MCF 10A (cell line): ENCODE results near the gene SPATA20. TPM values are rescaled to one million over a fixed set of nuclear protein-coding genes. Genes with fewer than 3 reads are reported as not detected.

ENCODE experiments used
- BruUV-seq: library from RNA; stranded (reverse); fragments of 400-500 nt; replicated peaks from 2 replicates; lab custom pipeline; 2021; lab: Mats Ljungman, UMichigan
- CTCF ChIA-PET: fragments of 300-600 bp; sonication (Branson Sonifier 250); formaldehyde crosslinking; extraction: SDS; loops from one replicate; lab custom pipeline; 2021; ENCODE audit warnings: antibody characterized with exemption, inconsistent platforms; lab: Yijun Ruan, JAX
- POLR2A ChIA-PET: fragments of 300-600, 350-650 bp; sonication (Branson Sonifier 250); formaldehyde crosslinking; extraction: SDS; loops from one replicate; lab custom pipeline; 2020; ENCODE audit warnings: antibody characterized with exemption, inconsistent platforms; lab: Yijun Ruan, JAX
- DNase-seq: peaks from one replicate; pipeline ENCODE4 v3.0.0-alpha.2; 2018; ENCODE audit not compliant: unreplicated experiment
- H3K27ac Mint-ChIP-seq: one replicate; pipeline ENCODE4 v1.8.0; 2022; ENCODE audit warnings: mild to moderate bottlenecking, low read depth, mixed read lengths; ENCODE audit not compliant: unreplicated experiment
- H3K27me3 Mint-ChIP-seq: one replicate; pipeline ENCODE4 v1.8.0; 2022; ENCODE audit warnings: mixed read lengths; ENCODE audit not compliant: insufficient read depth, unreplicated experiment
- H3K36me3 Mint-ChIP-seq: one replicate; pipeline ENCODE4 v1.8.0; 2022; ENCODE audit warnings: mild to moderate bottlenecking, moderate library complexity, mixed read lengths; ENCODE audit not compliant: insufficient read depth, unreplicated experiment
- H3K4me1 Mint-ChIP-seq: one replicate; pipeline ENCODE4 v1.8.0; 2022; ENCODE audit warnings: mixed read lengths; ENCODE audit not compliant: insufficient read depth, unreplicated experiment
- H3K4me3 Mint-ChIP-seq: one replicate; pipeline ENCODE4 v1.8.0; 2022; ENCODE audit warnings: mild to moderate bottlenecking, moderate library complexity, mixed read lengths; ENCODE audit not compliant: unreplicated experiment
- H3K9me3 Mint-ChIP-seq: one replicate; pipeline ENCODE4 v1.8.0; 2022; ENCODE audit warnings: mixed read lengths; ENCODE audit not compliant: unreplicated experiment
- CTCF ChIP-seq: fragments of 200-600 bp; IDR thresholded peaks from one replicate; pipeline ENCODE4 v1.8.0; 2022; ENCODE audit warnings: antibody characterized with exemption, mild to moderate bottlenecking; ENCODE audit not compliant: unreplicated experiment
- intact Hi-C: fragments of 100-400 bp; cut with micrococcal nuclease; formaldehyde crosslinking; loops from 2 replicates; pipeline ENCODE4 v1.14.1; 2022
- total RNA-seq: library from RNA; stranded (reverse); gene quantifications from 2 replicates; pipeline ENCODE4 v1.2.3, GENCODE V29; 2022

Gene SPATA20
- total RNA-seq, 1 experiment from 2014 or later = 35.3 TPM

- ChIA-PET CTCF (interaction anchor here (0.7 to 1.3 kb wide), 4 partner anchors 51 to 173 kb away, joined by 3 read pairs; no protein-coding TSS in a partner anchor), POLR2A (interaction anchor here (0.8 to 1.6 kb wide), 3 partner anchors 13 to 56 kb away, joined by 4 to 6 read pairs (median 5); no protein-coding TSS in a partner anchor)
- DNase-seq = no peak
- TF ChIP-seq CTCF = no peak
- peak overlapping the region; percentile 67 for H3K4me3 Mint-ChIP-seq
- H3K27ac Mint-ChIP-seq = peak overlapping the region; percentile 24
- intact Hi-C loops = no loop called here
- H3K4me1 Mint-ChIP-seq = peaks cover 39% of the 10 kb centered on the region
- H3K9me3 Mint-ChIP-seq = no peaks in the 10 kb centered on the region
- no TSS peak for BruUV-seq
- no peaks in the 10 kb centered on the region for H3K27me3 Mint-ChIP-seq
- no peaks in the 10 kb centered on the region for H3K36me3 Mint-ChIP-seq
Observed at GRCh38 chr17:50535407-50535806, 11.6 kb upstream of the SPATA20 start.

GRCh38 chr17:50536683-50537646 lies 10.0 kb upstream of the SPATA20 start:
- Mint-ChIP-seq H3K9me3 (no peaks in the 10 kb centered on the region), H3K4me1 (peaks cover 49% of the 10 kb centered on the region), H3K27me3 (no peaks in the 10 kb centered on the region), H3K36me3 (no peaks in the 10 kb centered on the region), H3K27ac (no peak overlapping the region), H3K4me3 (no peak overlapping the region)
- POLR2A ChIA-PET = interaction anchor here (0.8 to 1.4 kb wide), 2 partner anchors 14 to 27 kb away, joined by 3 read pairs; no protein-coding TSS in a partner anchor
- no peak for DNase-seq
- CTCF ChIA-PET = interaction anchor here (0.6 to 1.1 kb wide), 5 partner anchors 20 to 172 kb away, joined by 3 to 4 read pairs (median 3); no protein-coding TSS in a partner anchor
- TF ChIP-seq CTCF = no peak
- intact Hi-C loops = no loop called here
- no TSS peak for BruUV-seq

- Mint-ChIP-seq H3K36me3 (no peaks in the 10 kb centered on the region), H3K9me3 (no peaks in the 10 kb centered on the region), H3K27ac (no peak overlapping the region), H3K4me3 (no peak overlapping the region), H3K27me3 (no peaks in the 10 kb centered on the region), H3K4me1 (peaks cover 57% of the 10 kb centered on the region)
- TF ChIP-seq CTCF = no peak
- ChIA-PET CTCF (interaction anchor here (0.5 to 1.1 kb wide), 5 partner anchors 21 to 171 kb away, joined by 3 to 4 read pairs (median 3); no protein-coding TSS in a partner anchor), POLR2A (interaction anchor here (0.7 to 1.4 kb wide), 3 partner anchors 15 to 31 kb away, joined by 3 read pairs; no protein-coding TSS in a partner anchor)
- BruUV-seq = no TSS peak
- intact Hi-C loops = no loop called here
- no peak for DNase-seq
Observed at GRCh38 chr17:50537721-50538548, 9.0 kb upstream of the SPATA20 start.
